Measurements from ENCODE around the gene GPR157.
A peak's percentile ranks its signal among the peaks of the same experiment; 100 is the strongest.
"Not testable (repeated sequence)": the region's sequence is repeated elsewhere in the genome, so short reads cannot be mapped to it uniquely, and the experiment has no call there.

Gene GPR157

GRCh38 chr1:9161963-9162362 is 33.1 kb upstream of the GPR157 start:
- FAIRE-seq, result no peak
- no peak for DNase-seq (ENCODE audit: insufficient read length, low spot score)
- TF ChIP-seq POU2F2 (IDR thresholded peaks at IDR 0.05; ENCODE audit: low read depth, low read length) (no peak), TAF1 (IDR thresholded peaks at IDR 0.05; ENCODE audit: low read depth, low read length) (no peak), PAX5 (IDR thresholded peaks at IDR 0.05; ENCODE audit: insufficient read depth, low read length, severe bottlenecking) (no peak), POLR2A (IDR thresholded peaks at IDR 0.05; ENCODE audit: low read depth, low read length) (no peak), SPI1 (IDR thresholded peaks at IDR 0.05; ENCODE audit: low read depth, low read length) (no peak), POLR2AphosphoS5 (IDR thresholded peaks at IDR 0.05; ENCODE audit: low read depth, low read length) (no peak)

- DNase-seq (ENCODE audit: insufficient read length, low spot score) (no peak), FAIRE-seq (no peak)
- TF ChIP-seq PAX5 (IDR thresholded peaks at IDR 0.05; ENCODE audit: insufficient read depth, low read length, severe bottlenecking) (no peak), POLR2A (IDR thresholded peaks at IDR 0.05; ENCODE audit: low read depth, low read length) (no peak), POLR2AphosphoS5 (IDR thresholded peaks at IDR 0.05; ENCODE audit: low read depth, low read length) (no peak), SPI1 (IDR thresholded peaks at IDR 0.05; ENCODE audit: low read depth, low read length) (no peak), TAF1 (IDR thresholded peaks at IDR 0.05; ENCODE audit: low read depth, low read length) (no peak), POU2F2 (IDR thresholded peaks at IDR 0.05; ENCODE audit: low read depth, low read length) (no peak)
These were observed 32.4 kb upstream of the GPR157 start for GRCh38 chr1:9161342-9161741.

- TF ChIP-seq PAX5 (IDR thresholded peaks at IDR 0.05; ENCODE audit: insufficient read depth, low read length, severe bottlenecking), result no peak
- no peak for TF ChIP-seq POU2F2 (IDR thresholded peaks at IDR 0.05; ENCODE audit: low read depth, low read length)
- DNase-seq (ENCODE audit: insufficient read length, low spot score) (no peak), FAIRE-seq (no peak)
These were observed 31.3 kb upstream of the GPR157 start for GRCh38 chr1:9160079-9160717.

GRCh38 chr1:9155879-9156278 is 27.0 kb upstream of the GPR157 start:
- FAIRE-seq, result no peak
- TF ChIP-seq TAF1 (IDR thresholded peaks at IDR 0.05; ENCODE audit: low read depth, low read length) (no peak), SPI1 (IDR thresholded peaks at IDR 0.05; ENCODE audit: low read depth, low read length) (no peak), PAX5 (IDR thresholded peaks at IDR 0.05; ENCODE audit: insufficient read depth, low read length, severe bottlenecking) (no peak), POU2F2 (IDR thresholded peaks at IDR 0.05; ENCODE audit: low read depth, low read length) (no peak), POLR2AphosphoS5 (IDR thresholded peaks at IDR 0.05; ENCODE audit: low read depth, low read length) (no peak), POLR2A (IDR thresholded peaks at IDR 0.05; ENCODE audit: low read depth, low read length) (no peak)
- no peak for DNase-seq (ENCODE audit: insufficient read length, low spot score)

- FAIRE-seq; DNase-seq (ENCODE audit: insufficient read length, low spot score): not testable (repeated sequence)
These were observed 26.5 kb upstream of the GPR157 start for GRCh38 chr1:9155405-9155804.

- FAIRE-seq (no peak), DNase-seq (ENCODE audit: insufficient read length, low spot score) (no peak)
- no peak for TF ChIP-seq TAF1 (IDR thresholded peaks at IDR 0.05; ENCODE audit: low read depth, low read length)
- TF ChIP-seq SPI1 (IDR thresholded peaks at IDR 0.05; ENCODE audit: low read depth, low read length), result no peak
- no peak for TF ChIP-seq POLR2A (IDR thresholded peaks at IDR 0.05; ENCODE audit: low read depth, low read length)
- no peak for TF ChIP-seq PAX5 (IDR thresholded peaks at IDR 0.05; ENCODE audit: insufficient read depth, low read length, severe bottlenecking)
These were observed 24.2 kb upstream of the GPR157 start for GRCh38 chr1:9153152-9153551.

- no peak for FAIRE-seq
- TF ChIP-seq POLR2A (IDR thresholded peaks at IDR 0.05; ENCODE audit: low read depth, low read length) (no peak), POU2F2 (IDR thresholded peaks at IDR 0.05; ENCODE audit: low read depth, low read length) (no peak), TAF1 (IDR thresholded peaks at IDR 0.05; ENCODE audit: low read depth, low read length) (no peak), PAX5 (IDR thresholded peaks at IDR 0.05; ENCODE audit: insufficient read depth, low read length, severe bottlenecking) (no peak), SPI1 (IDR thresholded peaks at IDR 0.05; ENCODE audit: low read depth, low read length) (no peak), POLR2AphosphoS5 (IDR thresholded peaks at IDR 0.05; ENCODE audit: low read depth, low read length) (no peak)
- no peak for DNase-seq (ENCODE audit: insufficient read length, low spot score)
These were observed 23.6 kb upstream of the GPR157 start for GRCh38 chr1:9152535-9152934.

GRCh38 chr1:9151328-9151860 is 22.5 kb upstream of the GPR157 start:
- TF ChIP-seq SPI1 (IDR thresholded peaks at IDR 0.05; ENCODE audit: low read depth, low read length), result no peak
- no peak for TF ChIP-seq POLR2AphosphoS5 (IDR thresholded peaks at IDR 0.05; ENCODE audit: low read depth, low read length)
- no peak for TF ChIP-seq TAF1 (IDR thresholded peaks at IDR 0.05; ENCODE audit: low read depth, low read length)
- DNase-seq (ENCODE audit: insufficient read length, low spot score) (no peak), FAIRE-seq (peak; percentile 45)

GRCh38 chr1:9150582-9151327 is 21.9 kb upstream of the GPR157 start:
- no peak for TF ChIP-seq POLR2AphosphoS5 (IDR thresholded peaks at IDR 0.05; ENCODE audit: low read depth, low read length)
- no peak; the same call in 1 of the 2 replicates for TF ChIP-seq POLR2A (IDR thresholded peaks at IDR 0.05; ENCODE audit: low read depth, low read length)
- no peak for TF ChIP-seq PAX5 (IDR thresholded peaks at IDR 0.05; ENCODE audit: insufficient read depth, low read length, severe bottlenecking)
- no peak for FAIRE-seq
- DNase-seq (ENCODE audit: insufficient read length, low spot score), result no peak

GRCh38 chr1:9149837-9150581 is 21.1 kb upstream of the GPR157 start:
- FAIRE-seq (no peak), DNase-seq (ENCODE audit: insufficient read length, low spot score) (no peak)
- TF ChIP-seq SPI1 (IDR thresholded peaks at IDR 0.05; ENCODE audit: low read depth, low read length) (no peak), TAF1 (IDR thresholded peaks at IDR 0.05; ENCODE audit: low read depth, low read length) (no peak), PAX5 (IDR thresholded peaks at IDR 0.05; ENCODE audit: insufficient read depth, low read length, severe bottlenecking) (no peak), POLR2AphosphoS5 (IDR thresholded peaks at IDR 0.05; ENCODE audit: low read depth, low read length) (no peak), POLR2A (IDR thresholded peaks at IDR 0.05; ENCODE audit: low read depth, low read length) (no peak), POU2F2 (IDR thresholded peaks at IDR 0.05; ENCODE audit: low read depth, low read length) (no peak)
